ENCODE measurements around the gene DEK. TPM values are rescaled to one million over a fixed set of nuclear protein-coding genes. Genes with fewer than 3 reads are reported as not detected.

The DEK gene
- total RNA-seq, 1 donor from 2014 or later: 59.8 TPM

- DNase-seq (ENCODE audit: low spot score): no peak
These were observed 1.6 kb upstream of the DEK start for GRCh38 chr6:18265787-18266522.

GRCh38 chr6:18264923-18265377 lies 620 bp upstream of the DEK start:
- no peak for DNase-seq (ENCODE audit: low spot score)

GRCh38 chr6:18263418-18264218 lies 712 bp downstream of the DEK start:
- DNase-seq (ENCODE audit: low spot score): no peak

- no peak for DNase-seq (ENCODE audit: low spot score)
These were observed 1.5 kb downstream of the DEK start for GRCh38 chr6:18262702-18263417.

- no peak for DNase-seq (ENCODE audit: low spot score)
These were observed 2.5 kb downstream of the DEK start for GRCh38 chr6:18261877-18262276.

- no peak for DNase-seq (ENCODE audit: low spot score)
These were observed 3.8 kb downstream of the DEK start for GRCh38 chr6:18260448-18261106.

GRCh38 chr6:18259675-18260447 lies 4.5 kb downstream of the DEK start:
- no peak for DNase-seq (ENCODE audit: low spot score)

- DNase-seq (ENCODE audit: low spot score): no peak
These were observed 9.5 kb downstream of the DEK start for GRCh38 chr6:18254793-18255192.

- DNase-seq (ENCODE audit: low spot score): no peak
These were observed 10.7 kb downstream of the DEK start for GRCh38 chr6:18253635-18254034.

- no peak for DNase-seq (ENCODE audit: low spot score)
These were observed 15.1 kb downstream of the DEK start for GRCh38 chr6:18249271-18249670.

- no peak for DNase-seq (ENCODE audit: low spot score)
These were observed 15.6 kb downstream of the DEK start for GRCh38 chr6:18248698-18249097.

GRCh38 chr6:18247002-18247401 lies 17.3 kb downstream of the DEK start:
- no peak for DNase-seq (ENCODE audit: low spot score)

GRCh38 chr6:18246205-18246604 lies 18.1 kb downstream of the DEK start:
- DNase-seq (ENCODE audit: low spot score): no peak

GRCh38 chr6:18245642-18246041 lies 18.7 kb downstream of the DEK start:
- DNase-seq (ENCODE audit: low spot score): no peak

GRCh38 chr6:18245079-18245478 lies 19.3 kb downstream of the DEK start:
- no peak for DNase-seq (ENCODE audit: low spot score)

- DNase-seq (ENCODE audit: low spot score): no peak
These were observed 20.1 kb downstream of the DEK start for GRCh38 chr6:18244251-18244650.

GRCh38 chr6:18243302-18243893 lies 20.9 kb downstream of the DEK start:
- DNase-seq (ENCODE audit: low spot score): no peak

- no peak for DNase-seq (ENCODE audit: low spot score)
These were observed 22.1 kb downstream of the DEK start for GRCh38 chr6:18242062-18242851.

- DNase-seq (ENCODE audit: low spot score): no peak
These were observed 22.9 kb downstream of the DEK start for GRCh38 chr6:18241208-18242038.
